ENCODE results near the gene MGLL.

GRCh38 chr3:127775398-127776109 lies 46.8 kb downstream of the MGLL start:
- TF ChIP-seq CTCF (IDR thresholded peaks at IDR 0.05; ENCODE audit: insufficient read depth, low read length, poor library complexity, severe bottlenecking) = no peak
- TF ChIP-seq EZH2phosphoT487 (conservative IDR thresholded peaks at IDR 0.05; ENCODE audit: low read length) = no peak
